Measurements from ENCODE around the gene SCP2. TPM values are rescaled to one million over a fixed set of nuclear protein-coding genes. Genes with fewer than 3 reads are reported as not detected.

Gene SCP2
- total and polyA plus RNA-seq, 7 donors = 49.3 to 96.9 (median 88.3) TPM

- 79 to 81% (median 80%) methylated on average over 14 of the region's 14 CpGs for WGBS, 3 donors
- TF ChIP-seq, protein P1, sequence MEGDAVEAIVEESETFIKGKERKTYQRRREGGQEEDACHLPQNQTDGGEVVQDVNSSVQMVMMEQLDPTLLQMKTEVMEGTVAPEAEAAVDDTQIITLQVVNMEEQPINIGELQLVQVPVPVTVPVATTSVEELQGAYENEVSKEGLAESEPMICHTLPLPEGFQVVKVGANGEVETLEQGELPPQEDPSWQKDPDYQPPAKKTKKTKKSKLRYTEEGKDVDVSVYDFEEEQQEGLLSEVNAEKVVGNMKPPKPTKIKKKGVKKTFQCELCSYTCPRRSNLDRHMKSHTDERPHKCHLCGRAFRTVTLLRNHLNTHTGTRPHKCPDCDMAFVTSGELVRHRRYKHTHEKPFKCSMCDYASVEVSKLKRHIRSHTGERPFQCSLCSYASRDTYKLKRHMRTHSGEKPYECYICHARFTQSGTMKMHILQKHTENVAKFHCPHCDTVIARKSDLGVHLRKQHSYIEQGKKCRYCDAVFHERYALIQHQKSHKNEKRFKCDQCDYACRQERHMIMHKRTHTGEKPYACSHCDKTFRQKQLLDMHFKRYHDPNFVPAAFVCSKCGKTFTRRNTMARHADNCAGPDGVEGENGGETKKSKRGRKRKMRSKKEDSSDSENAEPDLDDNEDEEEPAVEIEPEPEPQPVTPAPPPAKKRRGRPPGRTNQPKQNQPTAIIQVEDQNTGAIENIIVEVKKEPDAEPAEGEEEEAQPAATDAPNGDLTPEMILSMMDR (IDR thresholded peaks at IDR 0.05) = no peak
- Histone ChIP-seq H3K36me3 (ENCODE audit: insufficient read depth in 1 of 2, low read depth in 1 of 2) (no peaks in the 10 kb centered on the region), H3K4me3 (no peak overlapping the region), H3K9me3 (no peaks in the 10 kb centered on the region), H3K4me1 (no peaks in the 10 kb centered on the region), H3K27me3 (ENCODE audit: insufficient read depth in 3 of 3, low read length in 2 of 3) (no peaks in the 10 kb centered on the region), H3K27ac (no peak overlapping the region)
- ATAC-seq (no peak), DNase-seq (peak in 1 of 2 donors; percentile 4)
- intact Hi-C loops (cut with DNase I) = no loop called here
Measured at GRCh38 chr1:53081384-53082066, 154.4 kb downstream of the SCP2 start.

DNA sequence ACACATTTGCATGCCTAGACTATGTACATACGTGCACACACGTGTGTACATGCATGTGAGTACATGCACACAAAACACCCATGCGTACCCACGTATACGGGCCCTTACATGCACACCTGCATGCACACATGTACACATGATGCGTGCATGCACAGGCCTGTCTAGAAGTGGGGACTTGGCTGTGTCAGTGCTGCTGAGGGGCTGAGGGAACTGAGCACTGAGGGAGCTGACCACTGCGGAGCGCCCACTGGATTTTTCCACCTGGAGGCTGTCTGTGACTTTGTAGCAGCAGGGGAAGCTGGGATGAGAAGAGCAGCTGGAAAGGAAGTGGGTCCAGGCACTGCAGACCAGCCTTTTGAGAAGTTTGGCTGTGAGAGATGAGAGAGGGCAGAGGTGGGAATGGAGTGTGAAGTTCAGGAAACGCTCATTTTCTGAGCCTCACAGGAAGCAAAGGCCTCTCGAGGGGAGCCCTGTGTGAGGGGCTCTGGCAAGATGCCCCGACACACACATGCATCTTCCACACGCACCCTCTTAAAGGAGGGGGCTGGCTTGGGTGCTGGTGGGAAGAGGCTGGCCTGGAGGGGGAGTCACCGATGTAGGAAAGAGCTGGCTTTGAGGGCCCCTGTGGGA, 155.9 kb downstream of the SCP2 start:
- WGBS, 3 donors = 73 to 80% (median 75%) methylated on average over 13 of the region's 13 CpGs
- TF ChIP-seq, protein P1 (IDR thresholded peaks at IDR 0.05) = no peak
- intact Hi-C loops (cut with DNase I) = no loop called here
- Histone ChIP-seq H3K4me3 (no peak overlapping the region), H3K27me3 (ENCODE audit: insufficient read depth in 3 of 3, low read length in 2 of 3) (no peaks in the 10 kb centered on the region), H3K27ac (no peak overlapping the region), H3K9me3 (no peaks in the 10 kb centered on the region), H3K36me3 (ENCODE audit: insufficient read depth in 1 of 2, low read depth in 1 of 2) (no peaks in the 10 kb centered on the region), H3K4me1 (no peaks in the 10 kb centered on the region)
- ATAC-seq (no peak), DNase-seq (no peak)

DNA sequence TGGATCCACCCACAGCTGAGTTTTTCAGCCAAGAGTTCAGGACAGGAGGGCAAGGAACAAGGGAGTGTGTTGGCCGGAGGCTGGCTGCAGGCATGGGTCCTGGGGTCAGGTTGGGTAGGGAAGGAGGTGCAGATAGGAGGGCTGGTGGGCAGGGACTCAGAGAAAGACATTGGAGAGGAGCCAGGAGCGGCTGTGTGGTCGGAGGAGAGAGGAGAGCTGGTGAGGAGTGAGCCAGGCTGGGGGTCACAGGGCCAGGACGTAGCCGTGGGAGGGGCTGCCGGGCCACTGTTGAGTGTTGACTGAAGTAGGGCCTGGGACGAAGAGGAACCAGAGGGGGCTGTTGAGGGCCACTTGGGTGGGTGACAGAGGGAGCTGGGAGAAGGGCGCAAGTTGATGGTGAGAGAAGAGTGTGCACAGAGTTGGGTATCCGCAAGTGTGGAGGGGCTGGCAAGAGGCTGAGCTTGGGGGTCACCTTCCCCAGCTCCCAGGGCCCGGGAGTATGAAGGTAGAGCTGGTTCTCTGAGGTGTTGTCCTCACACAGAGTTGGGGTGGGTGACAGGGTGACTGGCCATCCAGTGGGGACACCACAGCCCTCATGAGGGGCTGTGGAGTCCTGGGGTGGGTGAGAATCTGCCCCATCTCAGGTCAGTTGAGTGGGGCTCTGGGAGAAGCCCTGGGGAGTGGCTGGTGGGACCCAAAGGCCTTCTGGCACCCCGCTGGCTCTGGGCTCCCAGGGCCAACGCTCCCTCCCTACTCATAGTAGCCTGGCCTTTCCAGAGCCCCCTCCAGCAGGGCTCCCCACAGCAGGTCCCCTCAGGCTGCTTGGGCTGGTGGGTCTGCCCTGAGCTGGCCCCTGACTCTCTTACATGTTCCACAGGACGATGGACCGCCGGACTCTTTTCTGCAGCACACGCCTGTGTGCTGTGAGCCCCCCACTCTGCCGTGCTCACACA, 156.8 kb downstream of the SCP2 start:
- Histone ChIP-seq H3K4me3 (no peak overlapping the region), H3K4me1 (no peaks in the 10 kb centered on the region), H3K36me3 (ENCODE audit: insufficient read depth in 1 of 2, low read depth in 1 of 2) (no peaks in the 10 kb centered on the region), H3K27ac (no peak overlapping the region), H3K27me3 (ENCODE audit: insufficient read depth in 3 of 3, low read length in 2 of 3) (no peaks in the 10 kb centered on the region), H3K9me3 (no peaks in the 10 kb centered on the region)
- ATAC-seq = no peak
- no peak for DNase-seq
- 79 to 87% (median 81%) methylated on average over 17 of the region's 17 CpGs for WGBS, 3 donors
- intact Hi-C loops (cut with DNase I) = no loop called here
- TF ChIP-seq, protein P1 (IDR thresholded peaks at IDR 0.05) = no peak

DNA sequence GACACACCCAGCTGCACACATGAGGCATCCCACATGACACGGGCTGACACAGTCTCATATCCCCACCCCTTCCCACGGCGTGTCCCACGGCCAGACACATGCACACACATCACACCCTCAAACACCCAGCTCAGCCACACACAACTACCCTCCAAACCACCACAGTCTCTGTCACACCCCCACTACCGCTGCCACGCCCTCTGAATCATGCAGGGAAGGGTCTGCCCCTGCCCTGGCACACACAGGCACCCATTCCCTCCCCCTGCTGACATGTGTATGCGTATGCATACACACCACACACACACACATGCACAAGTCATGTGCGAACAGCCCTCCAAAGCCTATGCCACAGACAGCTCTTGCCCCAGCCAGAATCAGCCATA, 157.5 kb downstream of the SCP2 start:
- intact Hi-C loops (cut with DNase I) = no loop called here
- WGBS, 3 donors = 84 to 93% (median 91%) methylated on average over 8 of the region's 8 CpGs
- no peak overlapping the region for H3K27ac ChIP-seq
- no peaks in the 10 kb centered on the region for H3K27me3 ChIP-seq (ENCODE audit: insufficient read depth in 3 of 3, low read length in 2 of 3)
- H3K36me3 ChIP-seq (ENCODE audit: insufficient read depth in 1 of 2, low read depth in 1 of 2) = no peaks in the 10 kb centered on the region
- ATAC-seq (no peak), DNase-seq (no peak)
- TF ChIP-seq, protein P1 (IDR thresholded peaks at IDR 0.05) = no peak
- no peak overlapping the region for H3K4me3 ChIP-seq
- H3K9me3 ChIP-seq = no peaks in the 10 kb centered on the region
- H3K4me1 ChIP-seq = no peaks in the 10 kb centered on the region
